ENCODE data around the gene ADGRL1. TPM values are rescaled to one million over a fixed set of nuclear protein-coding genes. Genes with fewer than 3 reads are reported as not detected.

The ADGRL1 gene
- total RNA-seq, 1 experiment from 2014 or later = 117 TPM

DNA sequence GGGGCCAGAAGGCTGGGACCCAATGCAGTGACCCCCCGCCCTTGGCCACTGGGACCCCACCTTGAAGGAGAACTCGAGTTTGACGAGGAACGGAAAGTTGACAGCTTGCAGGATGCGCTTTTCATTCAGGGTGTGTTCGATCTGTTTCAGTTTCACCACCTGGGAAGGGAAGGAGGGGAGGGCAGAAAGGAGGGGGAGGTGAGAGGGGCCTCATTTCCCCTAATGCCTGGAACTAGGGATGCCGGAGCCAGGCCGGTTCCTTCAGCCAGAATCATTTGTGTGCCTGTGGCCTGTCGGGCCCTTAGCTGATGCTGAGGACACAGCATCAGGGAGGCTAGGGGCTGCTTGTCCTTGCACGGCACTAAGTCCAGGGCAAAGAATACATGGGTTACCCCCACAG, 103.2 kb downstream of the ADGRL1 start:
- Histone ChIP-seq H2BK5ac (ENCODE audit: insufficient read length, low read length) (no peak overlapping the region), H3K4me2 (ENCODE audit: insufficient read depth, insufficient read length, low read length) (no peak overlapping the region), H3K4me1 (ENCODE audit: insufficient read depth, low read length) (no peaks in the 10 kb centered on the region), H3K56ac (ENCODE audit: insufficient read length, low read depth, low read length) (no peak overlapping the region), H3K27me3 (ENCODE audit: insufficient read depth, low read length) (no peaks in the 10 kb centered on the region), H3K23me2 (ENCODE audit: insufficient read length, low read depth, low read length, poor library complexity, severe bottlenecking) (no peaks in the 10 kb centered on the region), H3K18ac (ENCODE audit: insufficient read length, low read depth, low read length) (no peak overlapping the region), H2AK5ac (ENCODE audit: insufficient read length, low read length) (no peak overlapping the region), H4K20me1 (ENCODE audit: control insufficient read depth, insufficient read depth, insufficient read length) (no peaks in the 10 kb centered on the region), H3K79me2 (ENCODE audit: insufficient read depth, low read length) (no peaks in the 10 kb centered on the region), H4K5ac (ENCODE audit: insufficient read length, low read depth, low read length) (no peak overlapping the region), H3K14ac (ENCODE audit: insufficient read depth, low read length) (no peak overlapping the region), H3K9me3 (ENCODE audit: control insufficient read depth, low read depth, low read length) (no peaks in the 10 kb centered on the region), H2AFZ (ENCODE audit: low read length) (no peak overlapping the region), H3K23ac (ENCODE audit: insufficient read length, low read depth, low read length) (no peak overlapping the region), H3K9ac (ENCODE audit: extremely low read depth, insufficient read length, low read length) (no peak overlapping the region), H3T11ph (ENCODE audit: low read length) (no peak overlapping the region), H3K79me1 (ENCODE audit: insufficient read depth, low read depth, low read length, poor library complexity, severe bottlenecking) (no peaks in the 10 kb centered on the region), H2BK12ac (ENCODE audit: insufficient read length, low read depth, low read length) (no peak overlapping the region), H2BK15ac (ENCODE audit: low read depth, low read length) (no peak overlapping the region), H4K8ac (replicated peaks; ENCODE audit: insufficient read length, low read depth, low read length) (no peak overlapping the region), H2BK20ac (ENCODE audit: low read depth, low read length, poor library complexity, severe bottlenecking) (no peak overlapping the region), H3K4ac (ENCODE audit: low read depth, low read length) (no peak overlapping the region), H4K91ac (ENCODE audit: insufficient read length, low read depth, low read length) (no peak overlapping the region), H2BK120ac (ENCODE audit: low read depth, low read length, poor library complexity, severe bottlenecking) (no peak overlapping the region), H3K27ac (ENCODE audit: insufficient read length, low read depth, low read length) (no peak overlapping the region)
- H3K9me3 Mint-ChIP-seq = no peaks in the 10 kb centered on the region
- H3K4me3 Mint-ChIP-seq = no peak overlapping the region
- H3K36me3 Mint-ChIP-seq (ENCODE audit: insufficient read depth in 1 of 3, low read depth in 3 of 3) = peaks cover 2 to 28% (median 8%) of the 10 kb centered on the region in 3 experiments; a peak in 4 of 7 replicates
- no CpG with 5 or more reads among the region's 10 CpGs for WGBS (ENCODE audit: extremely low coverage, insufficient read length, low lambda C conversion rate)
- no peak for DNase-seq
- no peaks in the 10 kb centered on the region for H3K27me3 Mint-ChIP-seq (ENCODE audit: low read depth)
- TF ChIP-seq, protein P1, sequence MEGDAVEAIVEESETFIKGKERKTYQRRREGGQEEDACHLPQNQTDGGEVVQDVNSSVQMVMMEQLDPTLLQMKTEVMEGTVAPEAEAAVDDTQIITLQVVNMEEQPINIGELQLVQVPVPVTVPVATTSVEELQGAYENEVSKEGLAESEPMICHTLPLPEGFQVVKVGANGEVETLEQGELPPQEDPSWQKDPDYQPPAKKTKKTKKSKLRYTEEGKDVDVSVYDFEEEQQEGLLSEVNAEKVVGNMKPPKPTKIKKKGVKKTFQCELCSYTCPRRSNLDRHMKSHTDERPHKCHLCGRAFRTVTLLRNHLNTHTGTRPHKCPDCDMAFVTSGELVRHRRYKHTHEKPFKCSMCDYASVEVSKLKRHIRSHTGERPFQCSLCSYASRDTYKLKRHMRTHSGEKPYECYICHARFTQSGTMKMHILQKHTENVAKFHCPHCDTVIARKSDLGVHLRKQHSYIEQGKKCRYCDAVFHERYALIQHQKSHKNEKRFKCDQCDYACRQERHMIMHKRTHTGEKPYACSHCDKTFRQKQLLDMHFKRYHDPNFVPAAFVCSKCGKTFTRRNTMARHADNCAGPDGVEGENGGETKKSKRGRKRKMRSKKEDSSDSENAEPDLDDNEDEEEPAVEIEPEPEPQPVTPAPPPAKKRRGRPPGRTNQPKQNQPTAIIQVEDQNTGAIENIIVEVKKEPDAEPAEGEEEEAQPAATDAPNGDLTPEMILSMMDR (conservative IDR thresholded peaks at IDR 0.05) = no peak
- H3K4me1 Mint-ChIP-seq = no peaks in the 10 kb centered on the region
- H3K27ac Mint-ChIP-seq = no peak overlapping the region

All from H9 (cell line).